K562 (cell line): Measurements from ENCODE around the gene RGS14. TPM values are rescaled to one million over a fixed set of nuclear protein-coding genes. Genes with fewer than 3 reads are reported as not detected.

Experiments used
- BACH1 ChIP-seq: fragments of 200-800 bp; sonication (Bioruptor generic); IDR thresholded peaks from 2 replicates; pipeline ENCODE4 v1.6.1; 2016; ENCODE audit warnings: missing genetic modification characterization, missing compliant biosample characterization
- CREBBP ChIP-seq: IDR thresholded peaks from one replicate; pipeline ENCODE4 v1.6.1; 2012; ENCODE audit warnings: low read depth, mild to moderate bottlenecking, control low read depth, inconsistent platforms, low read length
- ELF2 ChIP-seq: fragments of 250-450 bp; sonication (Bioruptor Pico); IDR thresholded peaks from 2 replicates; pipeline ENCODE4 v1.5.0; 2021; ENCODE audit warnings: mild to moderate bottlenecking
- EP400 ChIP-seq: fragments of 450-650 bp; IDR thresholded peaks from 2 replicates; pipeline ENCODE4 v1.6.1; 2017; ENCODE audit warnings: antibody characterized with exemption, mild to moderate bottlenecking, moderate library complexity
- ETV1 ChIP-seq: fragments of 450-650 bp; conservative IDR thresholded peaks from 2 replicates; pipeline ENCODE4 v1.6.1; 2016; ENCODE audit warnings: missing genetic modification characterization, control low read depth, low read depth, missing compliant biosample characterization
- HDAC1 ChIP-seq, 2 experiments: fragments of 450-650 bp; IDR thresholded peaks; 2 replicates each; pipeline ENCODE4 v1.6.1; 2016 to 2017; ENCODE audit warnings: inconsistent platforms in 1 of 2, mild to moderate bottlenecking in 1 of 2, moderate library complexity in 1 of 2
- MAZ ChIP-seq, 2 experiments: fragments of 450-650 bp in 1 of 2; sonication (generic) in 1 of 2; formaldehyde crosslinking; IDR thresholded peaks in 1 of 2; conservative IDR thresholded peaks in 1 of 2; 2 replicates each; pipeline versions ENCODE4 v1.4.0 to v1.5.0; 2020; ENCODE audit warnings: mild to moderate bottlenecking in 1 of 2, missing genetic modification reagents in 1 of 2
- MTA1 ChIP-seq: fragments of 450-650 bp; IDR thresholded peaks from 2 replicates; pipeline ENCODE4 v1.6.1; 2017; ENCODE audit warnings: borderline replicate concordance
- NCOA2 ChIP-seq, 2 experiments: fragments of 450-650 bp; IDR thresholded peaks; 2 replicates each; pipeline ENCODE4 v1.6.1; 2018; ENCODE audit warnings: mild to moderate bottlenecking in 2 of 2, moderate library complexity in 1 of 2; ENCODE audit not compliant: partially characterized antibody in 2 of 2
- NFATC3 ChIP-seq: fragments of 450-650 bp; IDR thresholded peaks from 2 replicates; pipeline ENCODE4 v1.6.1; 2017; ENCODE audit warnings: mild to moderate bottlenecking
- RNF2 ChIP-seq: sonication (generic); IDR thresholded peaks from 2 replicates; pipeline ENCODE4 v1.6.1; 2016
- SAP30 ChIP-seq: fragments of 200-600 bp; sonication (generic); IDR thresholded peaks from 2 replicates; pipeline ENCODE4 v1.6.1; 2012; ENCODE audit warnings: borderline replicate concordance, low read depth, mild to moderate bottlenecking, moderate library complexity, low read length, control low read depth, inconsistent platforms; ENCODE audit not compliant: insufficient read depth, poor library complexity, severe bottlenecking
- SETDB1 ChIP-seq: IDR thresholded peaks from one replicate; pipeline ENCODE4 v1.6.1; 2012; ENCODE audit warnings: low read length, control low read depth, inconsistent platforms
- SMAD4 ChIP-seq: fragments of 250-450 bp; sonication (Bioruptor Pico); conservative IDR thresholded peaks from 2 replicates; pipeline ENCODE4 v1.8.0; 2021; ENCODE audit warnings: inconsistent platforms, mild to moderate bottlenecking, moderate library complexity
- SMARCE1 ChIP-seq: fragments of 450-650 bp; IDR thresholded peaks from 2 replicates; pipeline ENCODE4 v1.7.1; 2016; ENCODE audit warnings: mild to moderate bottlenecking
- SREBF2 ChIP-seq: sonication (generic); formaldehyde crosslinking; IDR thresholded peaks from 2 replicates; pipeline ENCODE4 v1.4.0; 2020; ENCODE audit warnings: mild to moderate bottlenecking, missing genetic modification reagents
- ZNF121 ChIP-seq: sonication (generic); formaldehyde crosslinking; conservative IDR thresholded peaks from 2 replicates; pipeline ENCODE4 v1.8.0; 2022; ENCODE audit warnings: missing genetic modification reagents
- ZNF263 ChIP-seq: sonication (generic); formaldehyde crosslinking; IDR thresholded peaks from 2 replicates; pipeline ENCODE4 v1.8.0; 2022; ENCODE audit warnings: mild to moderate bottlenecking, missing genetic modification reagents, borderline replicate concordance
- polyA plus RNA-seq, 8 experiments: library from polyadenylated mRNA; depleted of rRNA in 4 of 8; stranded (reverse) in 5 of 8; unstranded in 3 of 8; fragments of >200 nt; fragmentation: Nextera tagmentation in 2 of 8; fragmentation: Illumina TruSeq in 1 of 8; extraction: Ambion mirVana in 2 of 8; extraction: Trizol in 1 of 8; gene quantifications; 2 replicates each; pipeline versions ENCODE4 v1.2.1 to v1.2.3, GENCODE V29; 2011 to 2014; ENCODE audit warnings: inconsistent platforms in 1 of 8, missing spikeins in 1 of 8
- total RNA-seq, 7 experiments: library from RNA; depleted of rRNA in 6 of 7; stranded (reverse); fragments of >200 nt in 6 of 7; fragmentation: Illumina TruSeq in 2 of 7; extraction: Trizol in 2 of 7; gene quantifications; 2 replicates each; pipeline versions ENCODE4 v1.2.1 to v1.2.3, GENCODE V29; 2011 to 2021; ENCODE audit warnings: low replicate concordance in 1 of 7
- TF ChIP-seq, protein P1 (sequence below): fragments of 250-450 bp; sonication (Bioruptor Pico); IDR thresholded peaks from 2 replicates; pipeline ENCODE4 v1.8.0; 2021; ENCODE audit warnings: mild to moderate bottlenecking, moderate library complexity
- TF ChIP-seq, protein P2 (sequence below): fragments of 450-650 bp; formaldehyde crosslinking; IDR thresholded peaks from 2 replicates; pipeline ENCODE4 v1.4.0; 2022; ENCODE audit warnings: missing genetic modification characterization
- TF ChIP-seq, protein P3 (sequence below): fragments of 450-650 bp; IDR thresholded peaks from 2 replicates; pipeline ENCODE4 v1.6.1; 2014; ENCODE audit warnings: low read depth, mild to moderate bottlenecking, moderate library complexity, borderline replicate concordance
- TF ChIP-seq, protein P4 (sequence below): sonication (generic); formaldehyde crosslinking; IDR thresholded peaks from 2 replicates; pipeline ENCODE4 v1.8.0; 2022; ENCODE audit warnings: missing genetic modification reagents, mild to moderate bottlenecking, moderate library complexity, borderline replicate concordance

RGS14 gene
- total and polyA plus RNA-seq, 9 of the 15 experiments (the other 6 are each of a cell fraction or from before 2014, with no cell fraction given), result 0.28 to 75.9 (median 34.5) TPM

DNA sequence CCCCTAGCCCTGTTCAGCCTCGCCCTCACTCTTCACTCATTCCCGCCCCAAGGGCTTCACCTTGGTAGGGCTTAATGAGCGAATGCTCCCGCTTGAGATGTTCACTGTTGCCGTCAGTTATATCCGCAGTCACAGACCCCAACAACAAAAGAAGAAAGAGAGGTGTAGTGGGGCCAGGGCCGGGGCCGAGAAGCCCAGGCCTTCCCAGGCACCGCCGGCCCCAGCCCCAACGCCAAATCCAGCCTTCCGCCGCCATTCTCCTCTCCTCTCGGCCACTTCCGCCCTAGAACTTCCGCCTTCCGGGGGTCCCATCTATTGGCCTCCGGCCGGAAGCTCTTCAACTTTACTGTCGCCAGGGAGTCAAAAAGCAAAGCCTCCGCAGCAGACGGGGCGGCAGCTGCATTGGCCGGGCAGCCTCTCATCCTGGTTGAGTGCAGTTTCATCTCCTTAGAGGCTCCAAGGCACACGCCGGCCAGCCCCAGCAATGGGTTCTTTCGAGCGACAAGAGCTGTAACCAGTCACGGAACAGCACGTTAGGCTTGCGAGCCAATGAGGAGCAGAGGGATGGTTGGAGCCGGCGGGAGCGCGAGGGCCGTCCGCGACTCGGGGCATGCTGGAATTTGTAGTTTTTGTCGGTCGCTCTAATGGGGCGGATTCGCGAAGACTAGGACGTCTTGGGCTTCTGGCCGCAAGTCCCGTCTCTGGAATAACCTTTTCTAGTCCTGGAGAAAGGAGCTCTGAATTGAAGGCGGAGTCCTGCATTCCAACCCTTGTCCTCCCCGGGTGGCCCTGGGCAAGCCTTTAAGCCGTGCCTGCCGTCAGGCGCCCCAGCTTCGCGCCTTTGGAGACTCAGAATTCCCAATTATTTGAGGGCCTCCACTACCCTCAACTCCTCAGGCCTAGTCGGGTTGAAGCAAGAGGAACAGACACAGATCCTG, 6.1 kb upstream of the RGS14 start, which contains the start of gene LMAN2 (continued):
- TF ChIP-seq, protein P1, sequence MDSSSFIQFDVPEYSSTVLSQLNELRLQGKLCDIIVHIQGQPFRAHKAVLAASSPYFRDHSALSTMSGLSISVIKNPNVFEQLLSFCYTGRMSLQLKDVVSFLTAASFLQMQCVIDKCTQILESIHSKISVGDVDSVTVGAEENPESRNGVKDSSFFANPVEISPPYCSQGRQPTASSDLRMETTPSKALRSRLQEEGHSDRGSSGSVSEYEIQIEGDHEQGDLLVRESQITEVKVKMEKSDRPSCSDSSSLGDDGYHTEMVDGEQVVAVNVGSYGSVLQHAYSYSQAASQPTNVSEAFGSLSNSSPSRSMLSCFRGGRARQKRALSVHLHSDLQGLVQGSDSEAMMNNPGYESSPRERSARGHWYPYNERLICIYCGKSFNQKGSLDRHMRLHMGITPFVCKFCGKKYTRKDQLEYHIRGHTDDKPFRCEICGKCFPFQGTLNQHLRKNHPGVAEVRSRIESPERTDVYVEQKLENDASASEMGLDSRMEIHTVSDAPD (CRISPR knock-in tag), result no peak
- TF ChIP-seq SETDB1 (no peak), ELF2 (CRISPR knock-in tag) (peak; percentile 100), SAP30 (peak; percentile 82), SMAD4 (CRISPR knock-in tag) (no peak), EP400 (peak; percentile 97), ETV1 (tag) (peak; percentile 89), RNF2 (0 out of 2 replicates have a peak, but pooled peaks have one; percentile 55), SMARCE1 (0 out of 2 replicates have a peak, but pooled peaks have one; percentile 16), NCOA2 (IDR thresholded peaks at IDR 0.05; ENCODE audit: partially characterized antibody in 2 of 2) (peak in 1 of 2 experiments; percentile 93), HDAC1 (IDR thresholded peaks at IDR 0.05) (peak; percentile 67 to 93), SREBF2 (CRISPR knock-in tag) (no peak), MTA1 (peak; percentile 45; the same call in 1 of the 2 replicates), BACH1 (no peak), ZNF121 (CRISPR knock-in tag) (no peak), ZNF263 (peak; percentile 45; the same call in 1 of the 2 replicates), CREBBP (no peak), NFATC3 (peak; percentile 90; the same call in 1 of the 2 replicates), MAZ (CRISPR knock-in tag; conservative IDR thresholded peaks at IDR 0.05 in 1 of 2, IDR thresholded peaks at IDR 0.05 in 1 of 2) (peak; percentile 72 to 86)
- TF ChIP-seq, protein P2, sequence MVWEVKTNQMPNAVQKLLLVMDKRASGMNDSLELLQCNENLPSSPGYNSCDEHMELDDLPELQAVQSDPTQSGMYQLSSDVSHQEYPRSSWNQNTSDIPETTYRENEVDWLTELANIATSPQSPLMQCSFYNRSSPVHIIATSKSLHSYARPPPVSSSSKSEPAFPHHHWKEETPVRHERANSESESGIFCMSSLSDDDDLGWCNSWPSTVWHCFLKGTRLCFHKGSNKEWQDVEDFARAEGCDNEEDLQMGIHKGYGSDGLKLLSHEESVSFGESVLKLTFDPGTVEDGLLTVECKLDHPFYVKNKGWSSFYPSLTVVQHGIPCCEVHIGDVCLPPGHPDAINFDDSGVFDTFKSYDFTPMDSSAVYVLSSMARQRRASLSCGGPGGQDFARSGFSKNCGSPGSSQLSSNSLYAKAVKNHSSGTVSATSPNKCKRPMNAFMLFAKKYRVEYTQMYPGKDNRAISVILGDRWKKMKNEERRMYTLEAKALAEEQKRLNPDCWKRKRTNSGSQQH (CRISPR knock-in tag), result 0 out of 2 replicates have a peak, but pooled peaks have one; percentile 50
- TF ChIP-seq, protein P3, sequence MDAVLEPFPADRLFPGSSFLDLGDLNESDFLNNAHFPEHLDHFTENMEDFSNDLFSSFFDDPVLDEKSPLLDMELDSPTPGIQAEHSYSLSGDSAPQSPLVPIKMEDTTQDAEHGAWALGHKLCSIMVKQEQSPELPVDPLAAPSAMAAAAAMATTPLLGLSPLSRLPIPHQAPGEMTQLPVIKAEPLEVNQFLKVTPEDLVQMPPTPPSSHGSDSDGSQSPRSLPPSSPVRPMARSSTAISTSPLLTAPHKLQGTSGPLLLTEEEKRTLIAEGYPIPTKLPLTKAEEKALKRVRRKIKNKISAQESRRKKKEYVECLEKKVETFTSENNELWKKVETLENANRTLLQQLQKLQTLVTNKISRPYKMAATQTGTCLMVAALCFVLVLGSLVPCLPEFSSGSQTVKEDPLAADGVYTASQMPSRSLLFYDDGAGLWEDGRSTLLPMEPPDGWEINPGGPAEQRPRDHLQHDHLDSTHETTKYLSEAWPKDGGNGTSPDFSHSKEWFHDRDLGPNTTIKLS, result peak; percentile 90
- TF ChIP-seq, protein P4, sequence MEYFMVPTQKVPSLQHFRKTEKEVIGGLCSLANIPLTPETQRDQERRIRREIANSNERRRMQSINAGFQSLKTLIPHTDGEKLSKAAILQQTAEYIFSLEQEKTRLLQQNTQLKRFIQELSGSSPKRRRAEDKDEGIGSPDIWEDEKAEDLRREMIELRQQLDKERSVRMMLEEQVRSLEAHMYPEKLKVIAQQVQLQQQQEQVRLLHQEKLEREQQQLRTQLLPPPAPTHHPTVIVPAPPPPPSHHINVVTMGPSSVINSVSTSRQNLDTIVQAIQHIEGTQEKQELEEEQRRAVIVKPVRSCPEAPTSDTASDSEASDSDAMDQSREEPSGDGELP (CRISPR knock-in tag), result peak; percentile 84
